Measurements from ENCODE around the gene SKAP2.
"Not testable (repeated sequence)": the region's sequence is repeated elsewhere in the genome, so short reads cannot be mapped to it uniquely, and the experiment has no call there.

Gene SKAP2

DNA sequence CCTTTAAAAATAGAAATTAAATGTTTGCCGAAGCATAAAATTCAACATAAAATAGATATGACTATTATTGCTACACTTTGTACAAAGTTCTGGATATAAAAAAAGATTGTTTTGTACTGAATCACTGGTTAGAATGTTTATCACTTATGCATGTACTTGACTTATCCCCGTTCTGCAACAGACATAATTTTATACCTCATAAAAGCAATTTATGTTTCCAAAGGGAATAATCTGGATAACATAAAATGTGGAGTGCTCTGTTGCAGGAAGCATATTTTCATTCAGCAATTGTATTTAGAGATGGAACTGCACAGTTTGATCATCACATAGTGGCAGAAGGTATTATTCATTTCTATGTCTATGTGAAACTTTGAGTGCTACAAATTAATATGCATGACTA, 21.5 kb downstream of the SKAP2 start:
- Histone ChIP-seq H2AK5ac (ENCODE audit: low read length) (no peak overlapping the region), H3K36me3 (ENCODE audit: control insufficient read depth, insufficient read depth, low read length) (no peaks in the 10 kb centered on the region), H3K18ac (ENCODE audit: low read length) (no peak overlapping the region), H4K8ac (ENCODE audit: low read depth, low read length) (no peak overlapping the region), H3K4me3 (ENCODE audit: low read length) (no peak overlapping the region), H2BK5ac (ENCODE audit: low read length) (no peak overlapping the region), H3K4me2 (ENCODE audit: low read length) (no peak overlapping the region), H2BK15ac (replicated peaks; ENCODE audit: low read depth) (no peak overlapping the region), H3K27me3 (ENCODE audit: insufficient read depth, low read length, poor library complexity) (no peaks in the 10 kb centered on the region), H3K9ac (ENCODE audit: low read length) (no peak overlapping the region), H4K5ac (ENCODE audit: low read length) (no peak overlapping the region), H3K27ac (ENCODE audit: low read depth, low read length) (no peak overlapping the region), H2BK120ac (ENCODE audit: low read depth, low read length) (no peak overlapping the region), H3K79me2 (ENCODE audit: control insufficient read depth, insufficient read depth, low read length) (no peaks in the 10 kb centered on the region), H3K79me1 (ENCODE audit: low read length) (no peaks in the 10 kb centered on the region), H3K23ac (ENCODE audit: low read length) (no peak overlapping the region), H3K4me1 (ENCODE audit: control insufficient read depth, low read depth, low read length) (no peaks in the 10 kb centered on the region), H3K56ac (ENCODE audit: low read length) (no peak overlapping the region), H3K4ac (ENCODE audit: low read depth, low read length) (no peak overlapping the region)
- no peak for DNase-seq
- no CpG with 5 or more reads among the region's 2 CpGs for WGBS (ENCODE audit: extremely low coverage, insufficient coverage, low lambda C conversion rate)

DNA sequence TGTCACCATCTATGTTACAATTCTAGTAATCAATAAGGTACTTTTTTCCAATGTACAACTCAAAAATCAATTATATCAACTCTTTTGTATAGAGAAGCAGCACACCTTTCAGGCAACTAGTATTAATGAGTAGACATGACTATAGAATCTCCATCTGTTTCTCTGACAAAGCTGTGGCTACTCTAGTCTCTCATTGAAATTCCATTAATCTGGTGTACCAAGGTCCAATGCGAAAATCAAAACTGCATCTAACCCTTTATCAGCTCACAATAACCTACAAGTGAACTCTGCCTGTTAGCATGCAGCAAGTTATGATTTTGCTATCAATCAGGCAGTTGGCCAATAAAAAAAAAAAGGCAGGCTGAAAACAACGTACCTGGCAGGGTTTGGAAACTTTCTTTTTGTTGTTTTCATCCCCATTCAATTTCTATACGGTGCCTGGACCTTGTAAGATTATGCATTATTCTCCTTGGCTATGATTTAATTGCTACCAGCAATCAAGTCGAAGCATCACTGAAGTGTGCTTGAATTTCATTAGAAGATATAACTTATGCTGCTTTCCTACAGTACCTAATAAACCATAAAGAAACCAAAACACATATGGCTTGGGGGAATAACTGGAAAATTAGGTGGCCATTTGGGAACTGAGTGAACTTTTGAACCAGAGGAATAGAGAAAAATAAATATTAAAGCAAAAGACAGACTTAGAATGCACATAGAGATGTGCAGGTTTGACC, 23.2 kb downstream of the SKAP2 start:
- Histone ChIP-seq H3K9ac (ENCODE audit: low read length) (no peak overlapping the region), H2BK15ac (replicated peaks; ENCODE audit: low read depth) (no peak overlapping the region), H3K79me1 (ENCODE audit: low read length) (no peaks in the 10 kb centered on the region), H4K8ac (ENCODE audit: low read depth, low read length) (no peak overlapping the region), H3K4ac (ENCODE audit: low read depth, low read length) (no peak overlapping the region), H3K27ac (ENCODE audit: low read depth, low read length) (no peak overlapping the region), H3K4me3 (ENCODE audit: low read length) (no peak overlapping the region), H3K56ac (ENCODE audit: low read length) (no peak overlapping the region), H2AK5ac (ENCODE audit: low read length) (no peak overlapping the region), H3K79me2 (ENCODE audit: control insufficient read depth, insufficient read depth, low read length) (no peaks in the 10 kb centered on the region), H3K4me2 (ENCODE audit: low read length) (no peak overlapping the region), H3K4me1 (ENCODE audit: control insufficient read depth, low read depth, low read length) (no peaks in the 10 kb centered on the region), H3K23ac (ENCODE audit: low read length) (no peak overlapping the region), H3K27me3 (ENCODE audit: insufficient read depth, low read length, poor library complexity) (no peaks in the 10 kb centered on the region), H4K5ac (ENCODE audit: low read length) (no peak overlapping the region), H2BK5ac (ENCODE audit: low read length) (no peak overlapping the region), H2BK120ac (ENCODE audit: low read depth, low read length) (no peak overlapping the region), H3K36me3 (ENCODE audit: control insufficient read depth, insufficient read depth, low read length) (no peaks in the 10 kb centered on the region), H3K18ac (ENCODE audit: low read length) (no peak overlapping the region)
- WGBS (ENCODE audit: extremely low coverage, insufficient coverage, low lambda C conversion rate), result no CpG with 5 or more reads among the region's 4 CpGs
- no peak for DNase-seq

- not testable (repeated sequence) for H3K4me3 ChIP-seq (ENCODE audit: low read length); H2BK15ac ChIP-seq (replicated peaks; ENCODE audit: low read depth); H3K79me1 ChIP-seq (ENCODE audit: low read length); H3K27me3 ChIP-seq (ENCODE audit: insufficient read depth, low read length, poor library complexity); H3K56ac ChIP-seq (ENCODE audit: low read length); H3K27ac ChIP-seq (ENCODE audit: low read depth, low read length); H3K18ac ChIP-seq (ENCODE audit: low read length); H3K4me1 ChIP-seq (ENCODE audit: control insufficient read depth, low read depth, low read length); H2BK120ac ChIP-seq (ENCODE audit: low read depth, low read length); H3K23ac ChIP-seq (ENCODE audit: low read length); H2BK5ac ChIP-seq (ENCODE audit: low read length); H3K9ac ChIP-seq (ENCODE audit: low read length); H3K4ac ChIP-seq (ENCODE audit: low read depth, low read length); H3K79me2 ChIP-seq (ENCODE audit: control insufficient read depth, insufficient read depth, low read length); H3K36me3 ChIP-seq (ENCODE audit: control insufficient read depth, insufficient read depth, low read length); DNase-seq; H3K4me2 ChIP-seq (ENCODE audit: low read length); H4K8ac ChIP-seq (ENCODE audit: low read depth, low read length); H2AK5ac ChIP-seq (ENCODE audit: low read length); H4K5ac ChIP-seq (ENCODE audit: low read length)
- WGBS (ENCODE audit: extremely low coverage, insufficient coverage, low lambda C conversion rate), result no CpG with 5 or more reads among the region's 3 CpGs
These were observed 27.6 kb downstream of the SKAP2 start for GRCh38 chr7:26836793-26837192.

DNA sequence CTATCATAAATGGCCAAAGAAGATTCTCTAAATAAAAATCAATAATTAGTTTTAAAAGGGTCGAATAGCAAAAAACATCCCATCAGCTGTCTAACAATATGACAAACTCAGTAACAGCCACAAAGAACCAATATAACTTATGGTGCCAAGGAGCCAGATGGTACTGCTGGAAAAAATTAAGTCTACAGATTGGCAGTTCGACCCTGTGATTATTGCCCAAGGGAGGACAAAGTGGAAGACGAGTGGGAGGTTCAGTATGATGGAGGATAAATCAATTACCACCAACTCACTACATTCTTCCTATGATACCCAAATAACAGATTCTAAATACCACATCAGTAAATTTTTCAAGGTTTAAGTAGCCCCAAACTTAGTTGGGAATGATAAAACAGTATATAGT, 49.0 kb downstream of the SKAP2 start:
- WGBS (ENCODE audit: extremely low coverage, insufficient coverage, low lambda C conversion rate), result no CpG with 5 or more reads among the region's 3 CpGs
- Histone ChIP-seq H3K18ac (ENCODE audit: low read length) (no peak overlapping the region), H3K79me2 (ENCODE audit: control insufficient read depth, insufficient read depth, low read length) (no peaks in the 10 kb centered on the region), H2AK5ac (ENCODE audit: low read length) (no peak overlapping the region), H3K56ac (ENCODE audit: low read length) (no peak overlapping the region), H3K4me2 (ENCODE audit: low read length) (no peak overlapping the region), H3K4me3 (ENCODE audit: low read length) (no peak overlapping the region), H3K27ac (ENCODE audit: low read depth, low read length) (no peak overlapping the region), H2BK120ac (ENCODE audit: low read depth, low read length) (no peak overlapping the region), H3K4me1 (ENCODE audit: control insufficient read depth, low read depth, low read length) (no peaks in the 10 kb centered on the region), H3K36me3 (ENCODE audit: control insufficient read depth, insufficient read depth, low read length) (no peaks in the 10 kb centered on the region), H3K79me1 (ENCODE audit: low read length) (no peaks in the 10 kb centered on the region), H3K9ac (ENCODE audit: low read length) (no peak overlapping the region), H2BK5ac (ENCODE audit: low read length) (no peak overlapping the region), H3K4ac (ENCODE audit: low read depth, low read length) (no peak overlapping the region), H4K8ac (ENCODE audit: low read depth, low read length) (no peak overlapping the region), H2BK15ac (replicated peaks; ENCODE audit: low read depth) (no peak overlapping the region), H3K27me3 (ENCODE audit: insufficient read depth, low read length, poor library complexity) (no peaks in the 10 kb centered on the region), H3K23ac (ENCODE audit: low read length) (no peak overlapping the region), H4K5ac (ENCODE audit: low read length) (no peak overlapping the region)
- DNase-seq, result no peak

GRCh38 chr7:26813432-26813831, 51.0 kb downstream of the SKAP2 start:
- Histone ChIP-seq H4K8ac (ENCODE audit: low read depth, low read length) (no peak overlapping the region), H3K4me3 (ENCODE audit: low read length) (no peak overlapping the region), H3K4me2 (ENCODE audit: low read length) (no peak overlapping the region), H3K23ac (ENCODE audit: low read length) (no peak overlapping the region), H3K4me1 (ENCODE audit: control insufficient read depth, low read depth, low read length) (no peaks in the 10 kb centered on the region), H3K79me2 (ENCODE audit: control insufficient read depth, insufficient read depth, low read length) (no peaks in the 10 kb centered on the region), H2BK120ac (ENCODE audit: low read depth, low read length) (no peak overlapping the region), H2BK5ac (ENCODE audit: low read length) (no peak overlapping the region), H3K56ac (ENCODE audit: low read length) (no peak overlapping the region), H3K27ac (ENCODE audit: low read depth, low read length) (no peak overlapping the region), H3K79me1 (ENCODE audit: low read length) (no peaks in the 10 kb centered on the region), H3K18ac (ENCODE audit: low read length) (no peak overlapping the region), H2AK5ac (ENCODE audit: low read length) (no peak overlapping the region), H3K4ac (ENCODE audit: low read depth, low read length) (no peak overlapping the region), H3K27me3 (ENCODE audit: insufficient read depth, low read length, poor library complexity) (no peaks in the 10 kb centered on the region), H3K9ac (ENCODE audit: low read length) (no peak overlapping the region), H3K36me3 (ENCODE audit: control insufficient read depth, insufficient read depth, low read length) (no peaks in the 10 kb centered on the region), H2BK15ac (replicated peaks; ENCODE audit: low read depth) (no peak overlapping the region), H4K5ac (ENCODE audit: low read length) (no peak overlapping the region)
- DNase-seq, result no peak
- no CpG with 5 or more reads among the region's 2 CpGs for WGBS (ENCODE audit: extremely low coverage, insufficient coverage, low lambda C conversion rate)

GRCh38 chr7:26794541-26794940, 69.8 kb downstream of the SKAP2 start:
- Histone ChIP-seq H3K4me1 (ENCODE audit: control insufficient read depth, low read depth, low read length) (no peaks in the 10 kb centered on the region), H3K18ac (ENCODE audit: low read length) (no peak overlapping the region)

More at GRCh38 chr7:26794541-26794940, 69.8 kb downstream of the SKAP2 start:
- no peak overlapping the region for H3K23ac ChIP-seq (ENCODE audit: low read length)
- H3K27me3 ChIP-seq (ENCODE audit: insufficient read depth, low read length, poor library complexity), result no peaks in the 10 kb centered on the region
- no peaks in the 10 kb centered on the region for H3K79me2 ChIP-seq (ENCODE audit: control insufficient read depth, insufficient read depth, low read length)
- H3K27ac ChIP-seq (ENCODE audit: low read depth, low read length), result no peak overlapping the region
- no peak overlapping the region for H2BK5ac ChIP-seq (ENCODE audit: low read length)
- H3K56ac ChIP-seq (ENCODE audit: low read length), result no peak overlapping the region
- no peak overlapping the region for H2BK15ac ChIP-seq (replicated peaks; ENCODE audit: low read depth)
- H2BK120ac ChIP-seq (ENCODE audit: low read depth, low read length), result no peak overlapping the region
- H4K8ac ChIP-seq (ENCODE audit: low read depth, low read length), result no peak overlapping the region
- no peak for DNase-seq
- no CpG with 5 or more reads among the region's 2 CpGs for WGBS (ENCODE audit: extremely low coverage, insufficient coverage, low lambda C conversion rate)
- H3K79me1 ChIP-seq (ENCODE audit: low read length), result no peaks in the 10 kb centered on the region
- no peak overlapping the region for H4K5ac ChIP-seq (ENCODE audit: low read length)
- no peaks in the 10 kb centered on the region for H3K36me3 ChIP-seq (ENCODE audit: control insufficient read depth, insufficient read depth, low read length)
- H3K4me2 ChIP-seq (ENCODE audit: low read length), result no peak overlapping the region
- no peak overlapping the region for H3K4ac ChIP-seq (ENCODE audit: low read depth, low read length)
- H2AK5ac ChIP-seq (ENCODE audit: low read length), result no peak overlapping the region
- no peak overlapping the region for H3K9ac ChIP-seq (ENCODE audit: low read length)
- H3K4me3 ChIP-seq (ENCODE audit: low read length), result no peak overlapping the region

Data from mesendoderm (in vitro differentiated cells).